Astrocyte of the hippocampus (primary cell): ENCODE data around the gene NRM.

Experiments
- DNase-seq: peaks from one replicate; pipeline ENCODE4 v3.0.0; 2011; ENCODE audit warnings: low read depth, low spot score

NRM gene

GRCh38 chr6:30688569-30688968, 2.2 kb downstream of the NRM start:
- DNase-seq, result no peak

GRCh38 chr6:30687659-30688431, 2.9 kb downstream of the NRM start:
- peak; percentile 65 for DNase-seq

- peak; percentile 96 for DNase-seq
Observed at GRCh38 chr6:30686908-30687658, 3.7 kb downstream of the NRM start.

- DNase-seq, result peak; percentile 85
Observed at GRCh38 chr6:30686009-30686907, 4.5 kb downstream of the NRM start, which contains the start of gene PPP1R18. Gene PPP1R18, minus strand, starts transcription at chr6:30686645. Its CDS starts 627 bp downstream, at chr6:30686018.

- peak; percentile 33 for DNase-seq
Observed at GRCh38 chr6:30685157-30686008, 5.4 kb downstream of the NRM start.

GRCh38 chr6:30684386-30685156, 6.2 kb downstream of the NRM start:
- DNase-seq, result peak; percentile 31

- no peak for DNase-seq
Observed at GRCh38 chr6:30683980-30684338, 6.8 kb downstream of the NRM start.

- DNase-seq, result no peak
Observed at GRCh38 chr6:30683183-30683979, 7.4 kb downstream of the NRM start.

- DNase-seq, result peak; percentile 96
Observed at GRCh38 chr6:30682143-30683117, 8.4 kb downstream of the NRM start.

GRCh38 chr6:30681766-30682142, 9.0 kb downstream of the NRM start:
- DNase-seq, result no peak

GRCh38 chr6:30679765-30680535, 10.8 kb downstream of the NRM start:
- DNase-seq, result no peak

- peak; percentile 94 for DNase-seq
Observed at GRCh38 chr6:30678964-30679726, 11.6 kb downstream of the NRM start.

GRCh38 chr6:30676660-30677285, 14.0 kb downstream of the NRM start:
- no peak for DNase-seq

GRCh38 chr6:30672445-30673253, 18.1 kb downstream of the NRM start, which contains the start of gene DHX16:
Gene DHX16, minus strand, starts transcription at chr6:30673006. Its CDS starts 165 bp downstream, at chr6:30672841.
- DNase-seq, result peak; percentile 99
